Keratinocyte (primary cell): ENCODE results near the gene NUP54. TPM values are rescaled to one million over a fixed set of nuclear protein-coding genes. Genes with fewer than 3 reads are reported as not detected.

ENCODE experiments used
- DNase-seq: peaks from one replicate; pipeline ENCODE4 v3.0.0-alpha.2; 2011; ENCODE audit warnings: low read depth, missing footprints, low spot score
- FAIRE-seq: peaks from 2 replicates; lab custom pipeline; 2011; peaks lifted over from hg19 to GRCh38; lab: Jason Lieb, UNC
- H2AFZ ChIP-seq: 2 replicates; pipeline ENCODE4 v1.6.0; 2012; ENCODE audit warnings: low read length, control low read depth, inconsistent platforms; ENCODE audit not compliant: control insufficient read depth
- H3K27ac ChIP-seq: 2 replicates; pipeline ENCODE4 v1.5.1; 2011; ENCODE audit warnings: low read length; ENCODE audit not compliant: control insufficient read depth, insufficient read depth
- H3K27me3 ChIP-seq: 3 replicates; pipeline ENCODE4 v1.6.0; 2011; ENCODE audit warnings: low read length; ENCODE audit not compliant: control insufficient read depth, insufficient read depth; ENCODE audit errors: extremely low read depth
- H3K36me3 ChIP-seq, 2 experiments: 2 replicates in 1 of 2; 3 replicates in 1 of 2; pipeline ENCODE4 v1.5.1; 2011; ENCODE audit warnings: low read length in 2 of 2, mild to moderate bottlenecking in 1 of 2; ENCODE audit not compliant: control insufficient read depth in 2 of 2, insufficient read depth in 2 of 2; ENCODE audit errors: extremely low read depth in 1 of 2
- H3K4me1 ChIP-seq: 3 replicates; pipeline ENCODE4 v1.5.1; 2011; ENCODE audit warnings: low read length; ENCODE audit not compliant: control insufficient read depth, insufficient read depth; ENCODE audit errors: extremely low read depth
- H3K4me2 ChIP-seq: 3 replicates; pipeline ENCODE4 v1.6.0; 2011; ENCODE audit warnings: low read depth, low read length; ENCODE audit not compliant: control insufficient read depth, insufficient read depth; ENCODE audit errors: extremely low read depth
- H3K4me3 ChIP-seq, 3 experiments: fragments of 200-600 bp in 1 of 3; sonication (generic) in 1 of 3; 2 replicates in 2 of 3; 3 replicates in 1 of 3; pipeline ENCODE4 v1.5.1; 2011 to 2016; ENCODE audit warnings: low read length in 3 of 3, mild to moderate bottlenecking in 3 of 3, control low read depth in 2 of 3, inconsistent platforms in 1 of 3, low read depth in 1 of 3, mixed read lengths in 1 of 3, mixed run types in 1 of 3, moderate library complexity in 1 of 3; ENCODE audit not compliant: control insufficient read depth in 2 of 3, insufficient read depth in 2 of 3; ENCODE audit errors: extremely low read depth in 1 of 3
- H3K79me2 ChIP-seq: 2 replicates; pipeline ENCODE4 v1.6.0; 2012; ENCODE audit warnings: low read length; ENCODE audit not compliant: control insufficient read depth, insufficient read depth
- H3K9ac ChIP-seq: 3 replicates; pipeline ENCODE4 v1.6.0; 2011; ENCODE audit warnings: low read length; ENCODE audit not compliant: control insufficient read depth, insufficient read depth; ENCODE audit errors: extremely low read depth
- H3K9me1 ChIP-seq: 3 replicates; pipeline ENCODE4 v1.6.0; 2011; ENCODE audit warnings: low read length; ENCODE audit not compliant: control insufficient read depth, insufficient read depth; ENCODE audit errors: extremely low read depth
- H3K9me3 ChIP-seq: 2 replicates; pipeline ENCODE4 v1.5.1; 2012; ENCODE audit warnings: low read depth, low read length; ENCODE audit not compliant: control insufficient read depth
- H4K20me1 ChIP-seq: 3 replicates; pipeline ENCODE4 v1.6.0; 2011; ENCODE audit warnings: low read length; ENCODE audit not compliant: control insufficient read depth, insufficient read depth; ENCODE audit errors: extremely low read depth
- EZH2 ChIP-seq: IDR thresholded peaks from one replicate; pipeline ENCODE4 v1.6.1; 2012; ENCODE audit warnings: inconsistent platforms, mild to moderate bottlenecking, low read length, moderate library complexity
- dilution Hi-C: fragments of 300-500 bp; cut with MboI; formaldehyde crosslinking; loops from one replicate; pipeline ENCODE4 v1.7.0; 2020; ENCODE audit warnings: low sequenced_read_pairs; ENCODE audit not compliant: extremely low pct_ligation_motif_present
- polyA plus RNA-seq, 5 experiments: library from polyadenylated mRNA; depleted of rRNA in 3 of 5; stranded (reverse) in 3 of 5; stranded (forward) in 1 of 5; unstranded in 1 of 5; fragments of >200 nt; gene quantifications; 1 replicate in 1 of 5; 2 replicates in 3 of 5; 3 replicates in 1 of 5; pipeline versions ENCODE4 v1.2.1 to v1.2.3, GENCODE V29; 2011 to 2012; ENCODE audit warnings: missing spikeins in 2 of 5, low read depth in 1 of 5, low replicate concordance in 1 of 5
- TF ChIP-seq, protein P1 (sequence below), 3 experiments: IDR thresholded peaks in 1 of 3; conservative IDR thresholded peaks in 1 of 3; optimal IDR thresholded peaks in 1 of 3; 2 replicates in 2 of 3; 3 replicates in 1 of 3; pipeline versions ENCODE3 to v1.5.1; 2011; ENCODE audit warnings: low read length in 3 of 3, mild to moderate bottlenecking in 3 of 3, moderate library complexity in 2 of 3, control low read depth in 1 of 3, inconsistent platforms in 1 of 3; ENCODE audit not compliant: insufficient read depth in 2 of 3; ENCODE audit errors: extremely low read depth in 1 of 3

Gene NUP54
- polyA plus RNA-seq, 1 donor (not counting 4 experiments of a cell fraction or from before 2014, with no cell fraction given) = 59.2 TPM

DNA sequence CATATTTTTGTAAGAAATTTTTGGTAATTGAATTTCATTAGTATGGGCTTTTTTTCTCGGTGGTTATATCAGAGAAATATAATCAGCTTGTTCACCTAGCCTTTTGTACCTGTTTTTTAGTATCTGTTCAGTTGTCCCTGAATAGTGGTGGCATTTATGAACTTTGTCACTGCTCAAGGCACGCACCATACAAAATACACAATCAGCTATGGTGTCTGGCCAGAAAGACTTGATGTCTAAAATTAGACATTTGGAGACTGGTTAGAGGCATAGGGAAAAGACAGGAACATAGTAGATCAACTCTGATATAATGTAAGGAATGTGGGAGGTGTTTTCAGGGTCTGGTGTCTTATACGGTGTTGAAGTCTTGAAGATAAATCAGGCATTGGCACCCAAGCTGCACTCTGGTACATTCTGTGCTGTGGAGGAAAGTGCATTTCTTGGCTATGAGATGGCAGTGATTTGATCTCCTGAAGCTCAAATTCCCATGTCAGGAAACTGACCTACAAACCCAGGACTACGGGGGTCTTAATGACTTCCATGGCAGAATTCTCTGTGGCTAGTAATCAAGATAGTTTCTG, 70.1 kb downstream of the NUP54 start:
- H4K20me1 ChIP-seq = no peaks in the 10 kb centered on the region
- H3K27me3 ChIP-seq = no peaks in the 10 kb centered on the region
- no peak for TF ChIP-seq EZH2
- TF ChIP-seq, protein P1, sequence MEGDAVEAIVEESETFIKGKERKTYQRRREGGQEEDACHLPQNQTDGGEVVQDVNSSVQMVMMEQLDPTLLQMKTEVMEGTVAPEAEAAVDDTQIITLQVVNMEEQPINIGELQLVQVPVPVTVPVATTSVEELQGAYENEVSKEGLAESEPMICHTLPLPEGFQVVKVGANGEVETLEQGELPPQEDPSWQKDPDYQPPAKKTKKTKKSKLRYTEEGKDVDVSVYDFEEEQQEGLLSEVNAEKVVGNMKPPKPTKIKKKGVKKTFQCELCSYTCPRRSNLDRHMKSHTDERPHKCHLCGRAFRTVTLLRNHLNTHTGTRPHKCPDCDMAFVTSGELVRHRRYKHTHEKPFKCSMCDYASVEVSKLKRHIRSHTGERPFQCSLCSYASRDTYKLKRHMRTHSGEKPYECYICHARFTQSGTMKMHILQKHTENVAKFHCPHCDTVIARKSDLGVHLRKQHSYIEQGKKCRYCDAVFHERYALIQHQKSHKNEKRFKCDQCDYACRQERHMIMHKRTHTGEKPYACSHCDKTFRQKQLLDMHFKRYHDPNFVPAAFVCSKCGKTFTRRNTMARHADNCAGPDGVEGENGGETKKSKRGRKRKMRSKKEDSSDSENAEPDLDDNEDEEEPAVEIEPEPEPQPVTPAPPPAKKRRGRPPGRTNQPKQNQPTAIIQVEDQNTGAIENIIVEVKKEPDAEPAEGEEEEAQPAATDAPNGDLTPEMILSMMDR (optimal IDR thresholded peaks at IDR 0.05 in 1 of 3, IDR thresholded peaks at IDR 0.05 in 1 of 3, conservative IDR thresholded peaks at IDR 0.05 in 1 of 3; ENCODE audit: extremely low read depth in 1 of 3, insufficient read depth in 2 of 3, low read length in 3 of 3) = no peak
- peaks cover 2% of the 10 kb centered on the region for H3K4me1 ChIP-seq
- dilution Hi-C loops = no loop called here
- no peaks in the 10 kb centered on the region for H3K36me3 ChIP-seq
- no peak overlapping the region for H3K4me3 ChIP-seq
- H3K9ac ChIP-seq = no peak overlapping the region
- DNase-seq = no peak
- peak; percentile 13 for FAIRE-seq
- H2AFZ ChIP-seq = no peak overlapping the region
- H3K79me2 ChIP-seq = no peaks in the 10 kb centered on the region
- H3K9me3 ChIP-seq = no peaks in the 10 kb centered on the region
- no peaks in the 10 kb centered on the region for H3K9me1 ChIP-seq
- no peak overlapping the region for H3K4me2 ChIP-seq
- no peak overlapping the region for H3K27ac ChIP-seq

DNA sequence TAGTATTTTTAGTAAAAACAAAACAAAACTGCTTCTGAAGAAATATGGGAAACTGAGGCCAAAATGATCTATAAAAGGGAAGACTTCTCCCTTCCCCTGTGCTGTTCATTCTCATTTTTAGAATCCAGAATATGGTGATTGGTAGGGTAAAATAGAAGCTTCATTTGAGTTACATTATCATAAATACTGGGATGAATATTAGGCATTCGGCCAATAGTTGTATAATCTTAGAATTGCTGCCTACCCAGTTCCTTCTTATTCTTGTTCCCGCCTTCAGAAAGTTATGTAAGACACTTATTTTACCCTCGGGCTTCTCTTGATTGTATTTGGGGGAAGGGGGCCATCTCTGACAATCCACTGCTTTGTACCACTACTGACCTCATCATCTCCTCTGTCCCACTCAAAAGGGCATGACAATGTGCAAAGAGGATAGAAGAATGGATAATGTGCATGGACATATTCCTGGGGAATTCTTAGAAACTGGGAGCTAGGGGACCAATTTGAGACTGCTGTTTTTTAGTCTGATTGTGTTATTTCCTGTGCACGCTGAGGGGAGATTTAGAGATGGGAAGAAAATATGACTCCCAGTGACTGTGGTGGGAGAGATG, 73.1 kb downstream of the NUP54 start:
- dilution Hi-C loops = no loop called here
- Histone ChIP-seq H3K79me2 (no peaks in the 10 kb centered on the region), H3K4me2 (no peak overlapping the region), H3K4me1 (no peaks in the 10 kb centered on the region), H3K27me3 (no peaks in the 10 kb centered on the region), H4K20me1 (no peaks in the 10 kb centered on the region), H2AFZ (no peak overlapping the region), H3K36me3 (no peaks in the 10 kb centered on the region), H3K9me1 (no peaks in the 10 kb centered on the region), H3K27ac (no peak overlapping the region), H3K9me3 (no peaks in the 10 kb centered on the region), H3K4me3 (no peak overlapping the region), H3K9ac (no peak overlapping the region)
- peak; percentile 26 for FAIRE-seq
- TF ChIP-seq, protein P1 (optimal IDR thresholded peaks at IDR 0.05 in 1 of 3, IDR thresholded peaks at IDR 0.05 in 1 of 3, conservative IDR thresholded peaks at IDR 0.05 in 1 of 3; ENCODE audit: extremely low read depth in 1 of 3, insufficient read depth in 2 of 3, low read length in 3 of 3) = no peak
- no peak for TF ChIP-seq EZH2
- DNase-seq = no peak
